Suprapubic skin (tissue), 3 donors: ENCODE data around the gene RTTN.

Experiments used
- EP300 ChIP-seq: sonication (generic); formaldehyde crosslinking; IDR thresholded peaks from one replicate; pipeline ENCODE4 v1.6.1; 2017; ENCODE audit warnings: antibody characterized with exemption
- POLR2A ChIP-seq, 2 donors: fragments of 450-650 bp; IDR thresholded peaks; one replicate each; pipeline ENCODE4 v1.6.1; 2017; ENCODE audit warnings: antibody characterized with exemption in 2 of 2, mild to moderate bottlenecking in 2 of 2, moderate library complexity in 2 of 2
- TF ChIP-seq, protein P1 (sequence below), 2 donors: fragments of 200-600 bp in 1 of 2; fragments of 450-650 bp in 1 of 2; sonication (generic) in 1 of 2; IDR thresholded peaks; one replicate each; pipeline ENCODE4 v1.5.1; 2016 to 2019; ENCODE audit warnings: antibody characterized with exemption in 2 of 2, mild to moderate bottlenecking in 1 of 2, moderate library complexity in 1 of 2

DNA sequence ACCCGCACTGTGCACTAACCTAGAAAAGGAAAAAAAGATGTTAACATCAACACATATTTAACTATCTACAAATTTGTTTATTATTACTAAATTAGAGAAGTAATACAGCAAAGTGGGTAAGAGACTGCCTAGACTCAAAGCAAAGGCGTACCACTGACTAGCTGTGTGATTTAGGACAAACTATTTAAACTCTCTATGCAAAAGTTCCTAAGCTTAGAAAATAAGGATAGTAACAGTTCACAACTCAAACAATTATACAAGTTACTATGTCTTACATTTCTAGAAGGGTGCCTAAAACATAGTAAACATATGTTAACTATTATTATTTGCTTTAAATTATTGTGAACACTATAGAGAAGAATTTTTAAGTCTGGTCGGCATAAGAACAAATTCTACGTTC is 119.4 kb downstream of the RTTN start:
- no peak for TF ChIP-seq EP300
- TF ChIP-seq, protein P1, sequence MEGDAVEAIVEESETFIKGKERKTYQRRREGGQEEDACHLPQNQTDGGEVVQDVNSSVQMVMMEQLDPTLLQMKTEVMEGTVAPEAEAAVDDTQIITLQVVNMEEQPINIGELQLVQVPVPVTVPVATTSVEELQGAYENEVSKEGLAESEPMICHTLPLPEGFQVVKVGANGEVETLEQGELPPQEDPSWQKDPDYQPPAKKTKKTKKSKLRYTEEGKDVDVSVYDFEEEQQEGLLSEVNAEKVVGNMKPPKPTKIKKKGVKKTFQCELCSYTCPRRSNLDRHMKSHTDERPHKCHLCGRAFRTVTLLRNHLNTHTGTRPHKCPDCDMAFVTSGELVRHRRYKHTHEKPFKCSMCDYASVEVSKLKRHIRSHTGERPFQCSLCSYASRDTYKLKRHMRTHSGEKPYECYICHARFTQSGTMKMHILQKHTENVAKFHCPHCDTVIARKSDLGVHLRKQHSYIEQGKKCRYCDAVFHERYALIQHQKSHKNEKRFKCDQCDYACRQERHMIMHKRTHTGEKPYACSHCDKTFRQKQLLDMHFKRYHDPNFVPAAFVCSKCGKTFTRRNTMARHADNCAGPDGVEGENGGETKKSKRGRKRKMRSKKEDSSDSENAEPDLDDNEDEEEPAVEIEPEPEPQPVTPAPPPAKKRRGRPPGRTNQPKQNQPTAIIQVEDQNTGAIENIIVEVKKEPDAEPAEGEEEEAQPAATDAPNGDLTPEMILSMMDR (IDR thresholded peaks at IDR 0.05): no peak
- TF ChIP-seq POLR2A (IDR thresholded peaks at IDR 0.05): no peak
